Measurements from ENCODE around the gene SORL1-AS1.
"Not testable (repeated sequence)": the region's sequence is repeated elsewhere in the genome, so short reads cannot be mapped to it uniquely, and the experiment has no call there.

Gene SORL1-AS1

DNA sequence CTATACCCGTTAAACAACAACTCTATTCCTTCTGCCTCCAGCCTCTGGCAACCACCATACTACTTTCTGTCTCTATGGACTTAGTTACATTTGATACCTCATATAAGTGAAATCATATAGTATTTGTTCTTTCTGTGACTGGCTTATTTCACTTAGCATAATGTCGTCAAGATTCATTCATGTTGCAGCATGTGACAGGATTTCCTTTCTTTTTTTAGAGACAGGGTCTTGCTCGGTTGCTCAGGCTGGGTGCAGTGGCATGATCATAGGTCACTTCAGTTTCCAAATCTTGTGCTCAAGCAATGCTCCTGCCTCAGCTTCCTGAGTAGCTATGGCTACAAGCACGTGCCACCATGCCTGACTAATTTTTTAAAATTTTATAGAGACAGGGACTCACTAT lies 30.1 kb downstream of the SORL1-AS1 start:
- DNase-seq = no peak

DNA sequence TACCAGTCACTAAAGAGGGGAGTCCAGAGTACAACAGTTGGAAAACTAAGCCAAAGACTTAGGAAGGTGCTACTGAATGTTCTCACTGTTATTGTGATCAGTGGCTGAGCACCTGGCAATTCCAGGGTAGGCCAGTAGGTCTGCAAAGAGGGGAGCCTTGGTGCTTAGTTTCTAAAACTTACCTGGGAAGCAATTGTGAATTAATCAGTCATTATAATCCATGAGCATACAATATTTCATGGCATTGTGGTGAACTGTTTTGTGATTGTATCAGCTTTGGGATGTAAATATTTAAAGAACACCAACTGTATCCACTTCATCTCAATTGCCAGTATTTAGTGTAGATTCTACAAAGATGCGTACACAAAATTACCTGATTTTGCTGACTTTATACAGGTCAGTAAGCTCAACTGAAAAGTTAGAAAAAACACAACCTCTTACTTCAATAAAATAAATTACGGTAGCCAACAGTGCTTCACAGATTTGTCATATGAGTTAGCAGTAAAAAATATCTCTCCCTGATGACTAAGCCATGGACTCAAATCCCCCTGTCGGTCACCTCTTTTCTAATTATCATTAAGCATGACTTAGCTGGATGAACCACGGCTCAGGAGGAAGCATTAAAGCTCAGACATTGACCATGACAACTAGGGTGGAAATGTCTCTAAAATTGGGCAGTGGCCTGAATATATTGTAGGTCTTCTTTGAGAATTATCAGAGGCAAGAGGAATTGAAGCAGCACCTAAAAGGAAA lies 31.4 kb downstream of the SORL1-AS1 start:
- Histone ChIP-seq H3K36me3 (no peaks in the 10 kb centered on the region), H3K27me3 (no peaks in the 10 kb centered on the region), H3K9me3 (no peaks in the 10 kb centered on the region), H3K4me3 (no peak overlapping the region)
- no peak for DNase-seq

More for the DNA sequence above, 30.1 kb downstream of the SORL1-AS1 start:
- Histone ChIP-seq H3K36me3 (no peaks in the 10 kb centered on the region), H3K27me3 (no peaks in the 10 kb centered on the region; the same call in 1 of the 2 replicates), H3K4me3 (no peak overlapping the region), H3K9me3 (no peaks in the 10 kb centered on the region)

DNA sequence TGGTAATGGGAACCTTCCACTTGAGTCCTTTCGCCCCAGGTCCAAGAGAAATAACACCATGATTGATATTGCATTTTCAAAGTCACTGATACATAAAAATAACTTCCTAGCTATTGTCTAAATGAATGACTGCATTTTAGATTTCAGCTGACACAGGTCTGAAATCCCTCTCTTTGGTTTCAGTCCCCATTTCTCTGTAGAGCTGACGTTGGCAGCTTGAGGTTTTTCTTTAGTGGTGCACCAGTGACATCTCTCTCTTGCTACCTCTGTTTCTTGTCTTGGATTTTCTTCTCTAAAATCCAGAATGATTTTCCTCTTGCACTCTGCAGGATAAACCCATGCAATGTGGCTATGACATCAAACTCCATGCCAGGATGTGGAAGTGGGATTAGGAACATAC lies 32.4 kb downstream of the SORL1-AS1 start:
- no peak for DNase-seq
- no peaks in the 10 kb centered on the region for H3K27me3 ChIP-seq
- no peak overlapping the region for H3K4me3 ChIP-seq
- H3K9me3 ChIP-seq = no peaks in the 10 kb centered on the region
- no peaks in the 10 kb centered on the region for H3K36me3 ChIP-seq

DNA sequence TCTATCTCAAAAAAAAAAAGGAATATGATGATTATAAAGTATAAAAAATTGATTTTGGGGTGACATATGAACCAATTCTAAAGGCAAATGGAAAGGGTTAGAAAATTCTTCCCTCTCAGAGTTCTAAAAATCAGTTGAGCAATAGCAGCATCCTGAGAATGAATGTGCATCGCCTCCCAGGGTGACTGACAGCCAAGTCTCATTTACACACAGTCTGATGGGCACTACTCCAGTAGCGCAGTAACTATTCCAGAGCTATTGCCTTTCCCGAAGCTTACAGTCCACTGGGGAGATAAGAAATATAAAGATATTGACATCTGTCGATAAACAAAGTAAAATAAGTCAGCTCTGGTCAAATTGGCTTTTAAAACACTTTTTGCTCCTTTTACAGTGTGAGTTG lies 32.9 kb downstream of the SORL1-AS1 start:
- Histone ChIP-seq H3K27me3 (no peaks in the 10 kb centered on the region), H3K4me3 (no peak overlapping the region), H3K36me3 (no peaks in the 10 kb centered on the region), H3K9me3 (no peaks in the 10 kb centered on the region)
- DNase-seq = no peak

DNA sequence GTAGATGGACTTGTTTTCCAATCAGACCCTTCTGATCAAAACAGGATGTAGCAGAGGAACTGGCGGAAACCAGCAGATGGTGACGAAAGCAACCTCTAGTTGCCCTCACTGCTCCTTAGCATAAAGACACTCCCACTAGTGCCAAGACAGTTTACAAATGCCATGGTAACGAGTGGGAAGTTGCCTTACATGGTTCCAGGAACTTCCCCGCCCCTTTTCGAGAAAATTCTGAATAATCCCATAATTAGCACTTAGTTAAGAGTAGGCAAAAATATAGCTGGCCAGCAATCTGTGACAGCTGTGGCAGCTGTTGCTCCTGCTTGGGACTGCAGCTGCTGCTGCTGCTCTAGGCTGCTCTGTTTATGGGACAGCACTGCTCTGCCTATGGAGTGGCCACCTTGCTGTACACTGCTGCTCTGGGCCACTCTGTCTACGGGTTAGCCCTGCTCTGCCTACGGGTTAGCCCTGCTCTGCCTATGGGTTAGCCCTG lies 34.1 kb downstream of the SORL1-AS1 start:
- no peaks in the 10 kb centered on the region for H3K27me3 ChIP-seq

DNA sequence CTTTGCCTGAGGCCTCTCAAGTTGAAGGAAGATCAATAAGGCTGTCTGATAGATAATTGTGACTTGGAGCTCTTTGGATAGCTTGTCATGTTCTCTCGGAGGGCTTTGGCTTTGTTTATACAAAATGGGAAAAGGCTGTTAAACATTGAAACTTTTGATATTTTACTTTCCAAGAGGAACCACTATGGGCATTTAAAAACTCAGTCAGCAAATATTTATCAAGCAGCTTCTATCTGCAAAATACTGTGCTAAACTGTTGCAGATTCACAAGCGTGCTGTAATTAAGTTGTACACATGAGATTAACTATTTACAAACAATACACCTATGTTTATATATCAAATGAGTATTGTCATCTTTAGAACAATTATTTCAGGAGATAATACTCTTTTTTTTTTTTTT lies 35.2 kb downstream of the SORL1-AS1 start:
- no peaks in the 10 kb centered on the region for H3K36me3 ChIP-seq
- no peak for DNase-seq
- no peaks in the 10 kb centered on the region for H3K27me3 ChIP-seq
- no peak overlapping the region for H3K4me3 ChIP-seq
- no peaks in the 10 kb centered on the region for H3K9me3 ChIP-seq

More for the DNA sequence above, 34.1 kb downstream of the SORL1-AS1 start:
- Histone ChIP-seq H3K36me3 (no peaks in the 10 kb centered on the region), H3K4me3 (no peak overlapping the region), H3K9me3 (no peaks in the 10 kb centered on the region)
- no peak for DNase-seq

DNA sequence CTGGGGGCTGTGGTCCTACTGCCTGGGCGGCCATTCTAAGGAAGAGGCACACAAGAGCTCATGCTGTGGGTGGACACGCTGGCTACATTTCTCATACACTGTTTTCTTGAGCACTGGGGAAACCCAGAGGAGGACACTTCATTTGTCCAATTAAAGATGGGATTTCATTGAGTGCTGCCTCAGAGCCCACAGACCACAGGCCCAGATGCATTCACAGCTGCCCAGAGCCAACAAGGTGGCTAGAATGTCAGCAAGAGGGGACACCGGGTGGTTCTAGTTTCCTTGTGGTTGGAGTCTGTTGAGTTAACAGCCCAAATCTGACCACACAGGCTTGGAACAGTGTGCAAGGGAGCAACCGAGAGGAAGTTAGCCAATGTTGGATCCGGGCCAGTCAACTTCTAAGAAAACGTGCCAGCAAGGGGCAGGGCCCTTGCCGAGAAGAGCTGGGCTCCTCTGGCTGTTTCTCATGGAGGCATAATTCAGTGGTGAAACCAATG lies 35.7 kb downstream of the SORL1-AS1 start:
- no peaks in the 10 kb centered on the region for H3K36me3 ChIP-seq
- H3K27me3 ChIP-seq = no peaks in the 10 kb centered on the region
- H3K9me3 ChIP-seq = no peaks in the 10 kb centered on the region
- DNase-seq = peak; percentile 91
- no peak overlapping the region for H3K4me3 ChIP-seq

DNA sequence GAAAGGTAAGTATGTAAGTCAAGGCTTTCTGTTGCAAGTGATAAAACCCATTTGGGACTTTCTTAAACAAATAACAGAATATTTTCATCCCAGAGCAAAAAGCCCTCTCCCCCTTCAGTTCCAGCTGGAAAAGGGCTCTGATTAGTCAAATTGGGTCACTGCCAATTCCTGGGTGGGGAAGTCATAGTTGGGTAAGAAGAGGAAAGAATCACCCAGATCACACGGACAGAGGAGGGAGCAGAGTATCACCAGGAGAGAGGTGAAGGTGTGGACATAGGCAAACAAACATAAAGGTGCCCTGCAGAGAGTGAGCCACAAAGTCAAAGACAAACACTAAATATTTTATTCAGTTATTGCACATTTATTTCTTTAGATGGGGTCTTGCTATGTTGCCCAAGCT lies 36.9 kb downstream of the SORL1-AS1 start:
- peak; percentile 36 for DNase-seq
- no peaks in the 10 kb centered on the region for H3K36me3 ChIP-seq
- no peak overlapping the region for H3K4me3 ChIP-seq
- H3K27me3 ChIP-seq = no peaks in the 10 kb centered on the region
- H3K9me3 ChIP-seq = no peaks in the 10 kb centered on the region

DNA sequence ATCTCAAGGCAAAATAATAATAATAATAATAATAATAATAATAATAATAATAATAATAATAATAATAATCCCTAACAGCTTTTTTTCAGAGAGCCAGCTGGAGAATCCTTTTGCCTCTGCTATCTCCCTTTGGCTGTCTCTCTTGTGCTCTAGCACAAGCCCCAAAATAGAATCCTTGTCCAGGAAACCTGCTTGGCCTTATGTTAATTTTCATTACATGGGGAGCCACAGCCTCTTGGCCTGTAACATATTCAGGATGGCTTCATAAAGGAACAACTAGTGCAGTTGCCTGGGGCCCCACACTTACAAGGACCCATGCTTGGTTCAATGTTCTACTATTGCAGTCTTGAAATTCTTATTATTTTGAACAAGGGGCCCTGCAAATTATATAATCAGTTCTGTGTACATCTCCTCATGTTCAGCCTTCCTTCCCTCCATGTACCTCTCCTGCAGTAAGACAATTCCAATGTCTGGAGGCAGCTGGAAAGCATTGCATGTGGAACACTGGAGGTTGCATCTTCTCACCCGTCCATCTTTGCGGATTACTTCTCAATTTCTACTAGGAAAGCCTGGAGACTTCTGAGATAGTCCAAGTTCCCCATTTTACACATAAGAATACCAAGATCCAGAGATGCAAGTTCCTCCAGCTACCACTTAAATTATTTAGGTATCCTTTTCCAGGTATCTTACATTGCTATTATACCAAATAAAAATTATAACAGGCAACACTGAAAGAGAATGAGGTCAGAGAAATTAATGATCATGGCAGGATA lies 38.4 kb downstream of the SORL1-AS1 start:
- Histone ChIP-seq H3K9me3 (no peaks in the 10 kb centered on the region), H3K27me3 (no peaks in the 10 kb centered on the region), H3K36me3 (no peaks in the 10 kb centered on the region), H3K4me3 (no peak overlapping the region)
- DNase-seq = no peak

DNA sequence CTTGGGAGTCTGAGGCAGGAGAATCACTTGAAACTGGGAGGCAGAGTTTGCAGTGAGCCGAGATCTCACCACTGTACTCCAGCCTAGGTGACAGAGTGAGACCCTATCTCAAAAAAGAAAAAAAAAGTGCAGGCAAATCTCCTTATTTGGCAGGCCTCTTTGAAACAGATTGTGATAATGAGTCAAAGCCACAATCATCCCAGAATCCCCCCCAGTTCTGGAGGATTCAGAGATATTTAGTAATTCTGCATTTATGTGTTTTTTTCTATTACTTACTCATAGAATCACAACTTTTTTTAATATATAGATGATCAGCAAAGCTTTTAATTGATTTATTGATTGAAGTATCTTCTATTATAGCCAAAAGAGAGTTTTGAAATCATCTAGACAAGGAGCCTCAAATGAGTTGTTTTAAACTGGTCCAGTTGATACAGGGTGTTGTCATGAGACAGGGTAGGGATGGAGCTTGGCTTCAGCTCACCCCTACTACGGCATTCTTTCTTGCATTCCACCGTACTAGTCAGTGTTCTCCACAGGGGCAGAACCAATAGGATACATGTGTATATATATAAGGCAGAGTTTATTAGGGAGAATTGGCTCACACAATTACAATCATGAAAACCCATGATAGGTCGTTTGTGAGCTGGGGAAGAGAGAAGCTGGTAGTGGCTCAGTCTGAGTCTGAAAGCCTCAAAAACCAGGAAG lies 39.9 kb downstream of the SORL1-AS1 start:
- no peaks in the 10 kb centered on the region for H3K9me3 ChIP-seq
- no peaks in the 10 kb centered on the region for H3K36me3 ChIP-seq
- H3K4me3 ChIP-seq = no peak overlapping the region
- H3K27me3 ChIP-seq = no peaks in the 10 kb centered on the region
- DNase-seq = no peak

DNA sequence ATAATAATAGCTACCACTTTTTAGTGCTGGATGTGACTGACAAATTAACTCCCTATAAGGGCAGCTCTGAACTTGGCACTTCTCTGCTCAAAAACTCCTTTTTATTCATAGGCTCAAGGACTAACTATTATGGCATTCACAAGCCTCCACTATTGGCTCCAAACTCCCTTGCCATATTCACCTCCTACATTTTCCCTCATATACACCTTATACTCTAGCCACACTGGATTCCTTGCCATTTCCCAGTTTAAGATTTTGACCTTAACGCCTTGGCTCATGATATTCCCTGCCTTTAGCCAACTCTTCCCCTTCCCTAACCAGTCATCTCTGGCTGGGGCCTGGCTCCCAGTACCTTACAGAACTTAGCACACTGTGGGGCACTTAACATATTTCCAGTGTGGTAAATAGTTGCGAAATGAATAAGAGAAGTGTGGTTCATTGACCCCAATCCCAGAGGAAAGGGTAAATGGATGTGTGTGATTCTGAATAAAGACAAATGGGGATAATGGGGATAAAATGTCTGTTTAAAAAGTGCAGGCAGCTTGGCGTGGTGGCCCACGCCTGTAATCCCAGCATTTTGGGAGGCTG lies 40.7 kb downstream of the SORL1-AS1 start:
- H3K9me3 ChIP-seq = no peaks in the 10 kb centered on the region
- H3K27me3 ChIP-seq = no peaks in the 10 kb centered on the region
- peak; percentile 4 for DNase-seq
- H3K4me3 ChIP-seq = no peak overlapping the region
- H3K36me3 ChIP-seq = no peaks in the 10 kb centered on the region

DNA sequence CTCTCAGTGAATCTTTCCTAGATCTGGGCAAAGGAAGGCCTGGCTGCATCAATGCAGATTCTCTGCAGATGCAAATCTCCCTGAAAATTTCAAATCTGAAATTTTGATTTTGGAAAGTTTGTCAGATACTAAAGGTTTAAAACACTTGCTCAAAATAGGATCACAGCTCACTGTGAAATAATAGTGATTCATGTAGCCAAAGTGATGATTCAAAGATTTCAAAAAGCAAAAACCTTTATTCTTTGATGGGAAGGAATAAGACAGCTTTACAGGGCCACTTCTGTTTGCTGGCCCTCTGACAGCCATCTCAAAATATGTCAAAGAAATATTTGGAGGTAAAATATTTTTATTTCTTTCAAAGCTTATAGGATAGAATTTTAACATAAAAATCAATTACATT lies 41.4 kb downstream of the SORL1-AS1 start:
- H3K4me3 ChIP-seq, DNase-seq, H3K27me3 ChIP-seq, H3K9me3 ChIP-seq, H3K36me3 ChIP-seq: not testable (repeated sequence)

DNA sequence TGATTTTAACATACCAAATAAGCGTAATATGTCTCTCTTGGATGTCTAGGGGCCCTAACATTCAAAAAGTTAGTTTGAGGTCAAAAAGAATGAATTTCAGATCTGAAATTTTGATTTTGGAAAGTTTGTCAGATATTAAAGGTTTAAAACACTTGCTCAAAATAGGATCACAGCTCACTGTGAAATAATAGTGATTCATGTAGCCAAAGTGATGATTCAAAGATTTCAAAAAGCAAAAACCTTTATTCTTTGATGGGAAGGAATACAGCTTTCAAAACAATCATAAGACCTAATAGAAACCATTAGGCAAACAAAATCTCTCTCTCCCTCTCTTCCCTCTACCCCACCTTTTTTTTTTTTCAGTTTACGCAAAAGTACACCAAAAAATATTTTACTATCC lies 42.7 kb downstream of the SORL1-AS1 start:
- H3K36me3 ChIP-seq, DNase-seq, H3K27me3 ChIP-seq, H3K4me3 ChIP-seq, H3K9me3 ChIP-seq: not testable (repeated sequence)

DNA sequence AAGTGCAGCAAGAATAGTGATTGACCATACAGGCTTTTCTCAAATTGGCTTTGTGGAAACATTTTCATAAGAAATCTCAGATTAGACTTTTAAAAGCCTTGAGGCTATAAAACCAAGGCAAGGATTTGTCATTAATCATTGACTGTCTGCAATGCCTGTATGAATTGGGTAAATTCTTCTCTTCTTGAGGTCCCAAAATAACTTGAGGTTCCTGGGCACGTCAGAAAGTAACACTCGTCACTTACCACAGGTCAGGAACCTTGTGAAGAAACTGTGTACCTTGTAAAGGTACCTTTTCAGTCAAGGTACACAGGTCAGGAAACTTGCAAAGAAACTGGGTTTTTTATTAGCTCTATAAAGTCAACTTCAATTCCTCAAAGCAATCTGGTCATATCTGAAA lies 43.9 kb downstream of the SORL1-AS1 start:
- no peaks in the 10 kb centered on the region for H3K9me3 ChIP-seq
- no peaks in the 10 kb centered on the region for H3K36me3 ChIP-seq
- DNase-seq = no peak
- H3K27me3 ChIP-seq = no peaks in the 10 kb centered on the region
- no peak overlapping the region for H3K4me3 ChIP-seq

DNA sequence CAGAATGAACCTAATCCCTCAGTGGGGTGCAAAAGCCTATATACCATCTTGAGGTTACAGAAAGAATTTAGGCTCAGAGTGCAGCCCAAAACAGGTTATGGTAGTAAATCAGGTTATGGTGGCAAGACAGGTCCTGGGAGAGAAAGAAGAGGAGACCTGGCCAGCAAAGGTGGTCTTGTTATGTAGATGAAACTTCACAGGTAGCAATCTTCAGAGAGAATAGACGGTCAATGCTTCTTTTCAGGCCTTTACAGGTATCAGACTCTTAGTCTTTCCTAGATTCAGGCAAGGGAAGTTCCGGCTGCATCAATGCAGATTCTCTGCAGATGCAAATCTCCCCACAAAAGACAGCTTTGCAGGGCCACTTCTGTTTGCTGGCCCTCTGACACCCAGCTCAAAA lies 46.5 kb downstream of the SORL1-AS1 start:
- no peak overlapping the region for H3K4me3 ChIP-seq
- no peaks in the 10 kb centered on the region for H3K36me3 ChIP-seq
- H3K27me3 ChIP-seq = no peaks in the 10 kb centered on the region
- DNase-seq = no peak
- peaks cover 3% of the 10 kb centered on the region; the same call in 1 of the 2 replicates for H3K9me3 ChIP-seq

DNA sequence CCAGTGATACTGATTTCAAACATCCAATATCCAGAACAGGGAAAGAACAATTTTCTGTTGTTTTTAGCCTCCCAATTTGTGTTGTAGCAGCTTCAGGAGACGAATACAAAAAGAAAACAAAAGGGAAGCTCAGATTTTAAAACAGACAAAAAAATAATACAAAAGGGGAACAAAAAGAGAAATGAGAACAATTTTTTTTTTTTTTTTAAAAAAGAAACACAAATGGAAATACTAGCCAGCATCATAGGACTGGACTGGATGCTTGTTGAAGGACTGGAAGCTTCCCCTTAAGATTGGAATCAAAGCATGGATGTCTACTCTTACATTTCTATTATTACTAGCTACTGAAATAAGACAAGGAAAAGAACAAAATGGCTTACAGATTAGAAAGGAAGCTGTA lies 47.1 kb downstream of the SORL1-AS1 start:
- Histone ChIP-seq H3K27me3 (no peaks in the 10 kb centered on the region), H3K9me3 (peaks cover 3% of the 10 kb centered on the region; the same call in 1 of the 2 replicates), H3K4me3 (no peak overlapping the region), H3K36me3 (no peaks in the 10 kb centered on the region)
- DNase-seq = no peak

DNA sequence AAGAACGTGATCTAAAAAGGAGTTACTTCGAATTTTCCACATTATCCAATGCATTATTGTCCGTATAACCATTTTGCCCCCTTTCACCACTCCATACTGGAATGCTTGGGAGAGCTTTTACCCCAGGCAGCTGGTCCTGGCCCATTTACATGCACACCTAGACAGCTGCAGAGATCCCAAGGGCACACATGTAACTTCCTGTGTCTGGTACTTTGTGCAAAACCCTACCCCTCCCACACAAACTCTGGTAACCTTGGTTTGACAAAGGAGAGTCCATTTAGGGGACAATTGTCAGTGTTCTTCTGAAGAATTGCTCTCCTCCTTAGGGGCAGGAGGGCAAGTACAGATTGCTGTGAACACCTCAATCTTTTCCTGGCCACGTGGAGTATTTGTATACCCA lies 58.0 kb downstream of the SORL1-AS1 start:
- 0 out of 2 replicates have a peak, but pooled peaks cover 5% of the 10 kb centered on the region for H3K27me3 ChIP-seq
- no peak overlapping the region for H3K4me3 ChIP-seq
- no peaks in the 10 kb centered on the region for H3K9me3 ChIP-seq
- DNase-seq = no peak
- H3K36me3 ChIP-seq = no peaks in the 10 kb centered on the region
